SK-N-SH (cell line): Measurements from ENCODE around the gene MROH7.

ENCODE experiments used
- CTCF ChIP-seq: fragments of 200-600 bp; sonication (generic); IDR thresholded peaks from 2 replicates; pipeline ENCODE4 v1.6.1; 2017; ENCODE audit warnings: antibody characterized with exemption, mild to moderate bottlenecking, moderate library complexity
- ELF1 ChIP-seq: IDR thresholded peaks from 2 replicates; pipeline ENCODE4 v1.4.0; 2012
- POLR2AphosphoS5 ChIP-seq: IDR thresholded peaks from 2 replicates; pipeline ENCODE4 v1.6.1; 2012; ENCODE audit warnings: low read depth, low read length
- RCOR1 ChIP-seq: fragments of 150-350 bp; IDR thresholded peaks from 2 replicates; pipeline ENCODE4 v1.6.1; 2017; ENCODE audit warnings: antibody characterized with exemption, low read length
- TAF1 ChIP-seq: IDR thresholded peaks from 2 replicates; pipeline ENCODE4 v1.6.1; 2012; ENCODE audit warnings: low read depth, mild to moderate bottlenecking, low read length, moderate library complexity, borderline replicate concordance
- TEAD4 ChIP-seq: IDR thresholded peaks from 2 replicates; pipeline ENCODE4 v1.4.0; 2012; ENCODE audit warnings: mild to moderate bottlenecking, borderline replicate concordance; ENCODE audit not compliant: insufficient read depth
- ZBTB33 ChIP-seq: IDR thresholded peaks from 2 replicates; pipeline ENCODE4 v1.4.0; 2012; ENCODE audit warnings: low read depth, borderline replicate concordance

GRCh38 chr1:54680387-54680786, 38.8 kb downstream of the MROH7 start:
- TF ChIP-seq RCOR1: no peak
- no peak for TF ChIP-seq ZBTB33
- TF ChIP-seq CTCF: no peak
- no peak for TF ChIP-seq POLR2AphosphoS5
- no peak for TF ChIP-seq TAF1
- no peak for TF ChIP-seq TEAD4
- TF ChIP-seq ELF1: no peak
